Effector CD8-positive, alpha-beta T cell (primary cell): ENCODE data around the gene ADAMTSL5.
A peak's percentile ranks its signal among the peaks of the same experiment; 100 is the strongest.
"Not testable (repeated sequence)": the region's sequence is repeated elsewhere in the genome, so short reads cannot be mapped to it uniquely, and the experiment has no call there.

Experiments used
- DNase-seq: peaks from one replicate; lab custom pipeline; 2025; lab: John Stamatoyannopoulos, UW

ADAMTSL5 gene

GRCh38 chr19:1511318-1512317 lies 1.2 kb downstream of the ADAMTSL5 start:
- DNase-seq = no peak

- no peak for DNase-seq
Observed at GRCh38 chr19:1510807-1511206, 2.0 kb downstream of the ADAMTSL5 start.

- no peak for DNase-seq
Observed at GRCh38 chr19:1510442-1510806, 2.4 kb downstream of the ADAMTSL5 start.

- DNase-seq = no peak
Observed at GRCh38 chr19:1509602-1510441, 3.0 kb downstream of the ADAMTSL5 start.

- no peak for DNase-seq
Observed at GRCh38 chr19:1508507-1508856, 4.3 kb downstream of the ADAMTSL5 start.

GRCh38 chr19:1507763-1508506 lies 4.9 kb downstream of the ADAMTSL5 start:
- DNase-seq = peak; percentile 86

GRCh38 chr19:1507192-1507660 lies 5.6 kb downstream of the ADAMTSL5 start:
- no peak for DNase-seq

DNA sequence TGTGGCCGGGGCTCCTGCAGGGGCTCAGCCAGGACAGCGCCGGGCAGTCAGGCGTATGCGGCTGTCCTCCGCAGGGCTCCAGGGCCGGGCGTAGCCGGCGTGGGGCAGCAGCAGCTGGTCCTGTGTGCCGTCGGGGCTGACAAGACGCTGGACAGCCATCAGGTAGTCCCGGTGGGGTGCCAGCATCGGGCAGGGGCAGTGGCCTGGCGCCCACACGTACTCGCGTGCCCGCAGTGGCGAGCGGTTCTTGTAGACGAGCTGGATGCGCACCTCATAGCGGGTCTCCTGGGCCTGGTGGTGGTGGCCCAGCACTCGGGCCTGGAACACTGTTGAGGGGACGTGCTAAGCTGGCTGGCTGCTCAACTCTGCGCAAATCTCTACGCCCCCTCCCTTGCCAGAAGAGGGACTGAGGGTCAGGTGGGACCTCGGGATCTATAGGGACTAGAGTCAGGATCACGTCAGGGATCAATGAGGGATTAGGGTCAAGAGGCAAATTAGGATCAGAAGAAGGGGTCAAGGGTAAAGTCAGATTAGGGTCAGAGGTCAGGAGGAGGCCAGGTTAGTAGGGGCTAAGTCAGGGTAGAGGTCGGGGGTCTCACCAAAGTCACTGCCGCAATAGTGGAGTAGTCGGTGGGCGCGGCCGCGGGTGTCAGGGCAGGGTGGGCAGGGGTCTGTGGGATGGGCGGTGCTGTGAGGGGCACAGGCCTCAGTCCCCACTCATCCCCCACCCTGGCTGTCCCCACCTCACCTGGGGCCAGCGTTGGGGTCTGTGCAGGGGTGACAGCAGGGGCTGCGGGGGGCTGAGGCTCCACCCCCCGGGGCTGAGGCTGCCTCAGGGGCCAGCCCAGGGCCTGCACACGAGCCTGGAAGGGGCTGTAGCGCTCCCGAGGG lies 6.6 kb downstream of the ADAMTSL5 start:
- DNase-seq = no peak

- DNase-seq = no peak
Observed at GRCh38 chr19:1505012-1505411, 7.8 kb downstream of the ADAMTSL5 start.

DNA sequence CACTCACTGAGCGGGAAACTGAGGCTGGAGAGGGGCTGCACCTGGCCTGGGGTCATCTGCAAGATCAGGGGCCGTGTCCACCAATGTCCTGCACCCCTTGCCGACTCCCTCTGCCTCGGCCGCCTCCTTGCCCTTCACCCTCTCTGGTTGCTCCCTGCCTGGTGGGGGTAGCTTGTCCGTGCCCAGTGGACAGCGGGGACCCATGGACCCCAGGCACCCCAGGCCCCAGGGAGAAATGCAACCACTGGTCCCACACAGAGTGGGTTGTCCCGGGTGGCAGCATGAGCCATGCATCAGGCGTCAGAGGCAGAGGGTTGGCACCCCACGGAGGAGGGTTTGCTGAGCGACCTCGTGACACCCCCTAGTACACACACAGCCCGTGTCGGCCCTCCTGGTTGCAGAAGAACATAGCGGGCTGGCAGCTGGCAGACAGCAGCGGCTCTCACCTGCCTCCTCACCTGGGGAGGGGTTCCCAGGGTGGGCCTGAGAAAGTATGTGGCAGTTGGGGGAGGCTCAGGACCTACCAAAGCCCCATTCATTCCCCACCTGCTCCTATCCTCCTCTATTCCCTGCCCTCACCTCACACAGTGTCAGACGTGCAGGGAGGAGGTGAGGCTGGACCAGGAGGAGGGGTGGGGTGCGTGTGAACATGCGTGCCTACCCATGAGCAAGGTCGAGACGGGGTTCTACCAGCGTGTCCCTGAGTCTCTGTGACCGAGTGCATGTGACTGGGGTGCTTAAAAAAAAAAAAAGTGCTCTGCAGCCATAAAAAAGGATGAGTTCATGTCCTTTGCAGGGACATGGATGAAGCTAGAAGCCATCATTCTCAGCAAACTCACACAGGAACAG lies 8.7 kb downstream of the ADAMTSL5 start:
- no peak for DNase-seq

DNA sequence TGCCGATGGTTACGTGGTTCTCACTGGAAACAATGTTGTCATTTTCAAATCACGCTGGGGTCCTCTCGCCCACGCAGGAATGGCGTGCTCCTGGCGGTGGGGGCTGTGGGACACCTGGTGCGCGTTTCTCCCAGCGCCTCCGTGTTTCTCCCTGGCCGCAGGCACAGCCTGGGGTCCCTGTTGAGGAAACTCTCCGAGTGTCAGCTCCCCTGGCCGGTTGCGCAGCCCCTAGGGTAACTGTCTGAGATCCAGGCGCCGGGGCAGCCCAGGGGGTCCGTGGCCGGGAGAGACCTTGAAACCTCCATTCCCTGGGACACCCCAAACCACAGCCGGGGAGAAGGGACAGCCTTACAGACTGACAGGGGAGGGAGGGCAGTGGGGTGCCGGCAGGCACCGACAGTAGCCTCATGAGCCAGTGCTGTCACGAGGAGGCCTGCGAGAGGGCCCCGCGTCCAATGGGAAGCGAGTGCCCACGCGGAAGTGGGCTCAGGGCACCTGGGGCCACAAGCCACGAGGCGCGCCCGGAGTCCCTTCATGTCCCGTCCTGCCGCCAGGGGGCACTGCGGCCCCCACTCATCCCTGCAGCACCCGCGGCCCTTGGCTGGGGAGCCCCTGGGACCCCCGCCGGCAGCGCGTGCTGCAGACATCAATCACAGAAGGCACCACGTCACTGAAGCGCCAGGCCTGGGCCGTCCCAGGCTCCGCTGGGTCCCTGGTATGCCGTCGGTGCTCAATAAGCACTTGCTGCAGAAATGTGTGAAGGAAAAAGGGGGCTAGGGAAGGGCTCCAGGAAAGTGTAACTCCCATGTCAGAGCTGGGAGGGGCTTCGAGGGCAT lies 9.5 kb downstream of the ADAMTSL5 start:
- peak; percentile 37 for DNase-seq

GRCh38 chr19:1502433-1503088 lies 10.3 kb downstream of the ADAMTSL5 start:
- no peak for DNase-seq

GRCh38 chr19:1501200-1501595 lies 11.6 kb downstream of the ADAMTSL5 start:
- DNase-seq = no peak

- DNase-seq = not testable (repeated sequence)
Observed at GRCh38 chr19:1499231-1499630, 13.6 kb downstream of the ADAMTSL5 start.

GRCh38 chr19:1497578-1498235 lies 15.1 kb downstream of the ADAMTSL5 start:
- DNase-seq = no peak

DNA sequence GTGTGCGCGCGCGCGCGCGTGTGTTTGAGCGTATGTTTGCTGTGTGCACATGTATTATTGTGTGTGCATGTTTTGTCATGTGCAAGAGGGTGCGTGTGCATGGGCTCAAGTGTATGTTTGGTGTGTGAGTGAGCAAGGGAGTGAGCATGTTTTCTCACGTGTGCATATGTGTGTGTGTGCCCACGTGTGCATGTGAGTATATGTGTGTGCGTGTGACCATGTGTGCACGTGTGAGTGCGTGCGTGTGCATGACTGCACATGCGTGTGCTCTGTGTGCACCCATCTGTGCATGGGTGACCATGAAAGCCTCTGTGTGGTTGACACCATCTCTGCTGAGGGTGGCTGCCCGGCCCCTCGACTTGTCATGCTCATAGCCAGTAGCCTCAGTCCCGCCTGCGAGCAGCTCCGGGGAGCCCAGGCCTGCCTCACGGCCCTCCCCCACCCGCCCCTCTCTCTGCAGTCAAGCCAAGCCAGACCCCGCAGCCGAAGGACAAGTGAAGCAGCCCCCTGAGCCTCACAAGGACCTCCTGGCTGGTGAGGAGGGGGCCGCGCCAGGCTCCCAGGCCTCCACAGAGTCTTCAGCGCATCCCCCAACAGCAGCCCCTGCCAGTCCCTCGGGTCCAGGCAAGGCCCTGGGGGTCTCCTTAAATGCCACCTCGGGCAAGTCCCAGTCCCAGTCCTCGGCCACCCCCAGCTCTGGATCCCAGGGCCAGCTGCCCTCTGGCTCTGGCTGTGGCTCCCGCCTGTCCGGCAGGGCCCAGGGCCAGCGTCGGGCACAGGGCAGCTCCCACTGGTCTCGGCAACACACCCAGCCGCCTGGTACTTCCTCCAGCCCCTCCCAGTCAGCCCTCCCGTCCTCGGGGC lies 15.9 kb downstream of the ADAMTSL5 start:
- no peak for DNase-seq
